Esophagus muscularis mucosa (tissue), 4 donors: ENCODE data around the gene EVL. TPM values are rescaled to one million over a fixed set of nuclear protein-coding genes. Genes with fewer than 3 reads are reported as not detected.

ENCODE experiments used
- DNase-seq: peaks from one replicate; pipeline ENCODE4 v3.0.0-alpha.2; 2017; ENCODE audit errors: extremely low spot score
- H3K27ac ChIP-seq, 4 donors: fragments of 200-600 bp; sonication (generic); replicated peaks in 1 of 4; 1 replicate in 3 of 4; 2 replicates in 1 of 4; pipeline ENCODE4 v1.5.1; 2016 to 2019; ENCODE audit warnings: mild to moderate bottlenecking in 1 of 4
- H3K27me3 ChIP-seq, 4 donors: fragments of 200-600 bp; sonication (generic); one replicate each; pipeline versions ENCODE4 v1.5.1 to v1.6.0; 2016 to 2019
- H3K36me3 ChIP-seq, 4 donors: fragments of 200-600 bp; sonication (generic); one replicate each; pipeline ENCODE4 v1.5.1; 2016 to 2019
- H3K4me1 ChIP-seq, 4 donors: fragments of 200-600 bp; sonication (generic); one replicate each; pipeline ENCODE4 v1.5.1; 2016 to 2019
- H3K4me3 ChIP-seq, 4 donors: fragments of 200-600 bp; sonication (generic); 1 replicate in 2 of 4; 2 replicates in 2 of 4; pipeline ENCODE4 v1.5.1; 2016 to 2019; ENCODE audit warnings: mild to moderate bottlenecking in 4 of 4, moderate library complexity in 1 of 4
- H3K9me3 ChIP-seq, 4 donors: fragments of 200-600 bp; sonication (generic); 1 replicate in 3 of 4; 2 replicates in 1 of 4; pipeline ENCODE4 v1.5.1; 2016 to 2019
- CTCF ChIP-seq, 3 experiments: fragments of 200-600 bp in 2 of 3; fragments of 450-650 bp in 1 of 3; sonication (generic) in 2 of 3; IDR thresholded peaks; one replicate each; pipeline ENCODE4 v1.5.1; 2017 to 2019; ENCODE audit warnings: antibody characterized with exemption in 3 of 3, mild to moderate bottlenecking in 2 of 3, moderate library complexity in 1 of 3
- EP300 ChIP-seq: sonication (generic); formaldehyde crosslinking; IDR thresholded peaks from one replicate; pipeline ENCODE4 v1.6.1; 2017; ENCODE audit warnings: antibody characterized with exemption
- POLR2A ChIP-seq: fragments of 450-650 bp; IDR thresholded peaks from one replicate; pipeline ENCODE4 v1.6.1; 2017; ENCODE audit warnings: antibody characterized with exemption, moderate library complexity, mild to moderate bottlenecking, low read depth
- POLR2AphosphoS5 ChIP-seq, 2 donors: sonication (generic); formaldehyde crosslinking; IDR thresholded peaks; one replicate each; pipeline ENCODE4 v1.6.1; 2017; ENCODE audit warnings: antibody characterized with exemption in 2 of 2
- WGBS: methylation state at CpG from one replicate; pipeline ENCODE4 v1.1.5; 2018; 5-methylcytosine and 5-hydroxymethylcytosine counted together
- intact Hi-C: fragments of 100-400 bp; cut with DNase I; formaldehyde crosslinking; loops from one replicate; pipeline ENCODE4 v1.15.1; 2023
- total RNA-seq, 4 donors: library from RNA; depleted of rRNA; stranded (reverse); fragments of >200 nt; gene quantifications; one replicate each; pipeline versions ENCODE4 v1.1.0 to v1.2.1, GENCODE V29; 2016

EVL gene
- total RNA-seq, 4 donors from 2014 or later: 27.0 to 43.9 (median 37.3) TPM

GRCh38 chr14:100066962-100067361 is 1.7 kb downstream of the EVL start:
- Histone ChIP-seq H3K9me3 (no peaks in the 10 kb centered on the region), H3K4me3 (peak overlapping the region in 1 of 4 donors; percentile 7), H3K27me3 (no peaks in the 10 kb centered on the region), H3K27ac (peak overlapping the region in 1 of 4 donors; percentile 49), H3K4me1 (peaks cover 0 to 16% (median 8%) of the 10 kb centered on the region in 4 donors), H3K36me3 (no peaks in the 10 kb centered on the region)
- no peak for DNase-seq
- 72% methylated on average over 6 of the region's 10 CpGs for WGBS
- intact Hi-C loops: no loop called here
- TF ChIP-seq POLR2AphosphoS5 (IDR thresholded peaks at IDR 0.05) (no peak), EP300 (no peak), CTCF (IDR thresholded peaks at IDR 0.05) (no peak), POLR2A (no peak)

GRCh38 chr14:100067481-100067880 is 2.3 kb downstream of the EVL start:
- H3K36me3 ChIP-seq: no peaks in the 10 kb centered on the region
- intact Hi-C loops: no loop called here
- no peak for TF ChIP-seq POLR2A
- TF ChIP-seq CTCF (IDR thresholded peaks at IDR 0.05): no peak
- TF ChIP-seq POLR2AphosphoS5 (IDR thresholded peaks at IDR 0.05): no peak
- no peak for TF ChIP-seq EP300
- no peaks in the 10 kb centered on the region for H3K9me3 ChIP-seq
- DNase-seq: no peak
- WGBS: 80% methylated on average over 6 of the region's 6 CpGs
- H3K4me1 ChIP-seq: peaks cover 0 to 16% (median 8%) of the 10 kb centered on the region in 4 donors
- H3K4me3 ChIP-seq: no peak overlapping the region
- peak overlapping the region in 1 of 4 donors; percentile 49 for H3K27ac ChIP-seq
- H3K27me3 ChIP-seq: no peaks in the 10 kb centered on the region

GRCh38 chr14:100067971-100068959 is 3.0 kb downstream of the EVL start:
- Histone ChIP-seq H3K27ac (peak overlapping the region in 2 of 4 donors; percentile 4 to 49), H3K4me1 (peaks cover 0 to 16% (median 8%) of the 10 kb centered on the region in 4 donors), H3K27me3 (no peaks in the 10 kb centered on the region), H3K4me3 (peak overlapping the region in 1 of 4 donors; percentile 4), H3K36me3 (no peaks in the 10 kb centered on the region), H3K9me3 (no peaks in the 10 kb centered on the region)
- no peak for DNase-seq
- WGBS: 78% methylated on average over 18 of the region's 18 CpGs
- intact Hi-C loops: no loop called here
- TF ChIP-seq CTCF (IDR thresholded peaks at IDR 0.05): no peak
- no peak for TF ChIP-seq EP300
- TF ChIP-seq POLR2AphosphoS5 (IDR thresholded peaks at IDR 0.05): no peak
- TF ChIP-seq POLR2A: no peak

GRCh38 chr14:100069161-100069800 is 4.1 kb downstream of the EVL start:
- DNase-seq: no peak
- no peaks in the 10 kb centered on the region for H3K27me3 ChIP-seq
- H3K9me3 ChIP-seq: no peaks in the 10 kb centered on the region
- H3K4me1 ChIP-seq: peaks cover 0 to 15% (median 12%) of the 10 kb centered on the region in 4 donors
- TF ChIP-seq POLR2A (no peak), POLR2AphosphoS5 (IDR thresholded peaks at IDR 0.05) (no peak)
- H3K36me3 ChIP-seq: no peaks in the 10 kb centered on the region
- no peak overlapping the region for H3K4me3 ChIP-seq
- no peak overlapping the region for H3K27ac ChIP-seq
- intact Hi-C loops: no loop called here
- 93% methylated on average over 9 of the region's 9 CpGs for WGBS

- TF ChIP-seq CTCF (IDR thresholded peaks at IDR 0.05) (no peak), POLR2A (no peak), POLR2AphosphoS5 (IDR thresholded peaks at IDR 0.05) (no peak), EP300 (no peak)
- Histone ChIP-seq H3K27ac (no peak overlapping the region), H3K4me3 (no peak overlapping the region), H3K36me3 (no peaks in the 10 kb centered on the region), H3K9me3 (no peaks in the 10 kb centered on the region), H3K4me1 (peaks cover 0 to 10% (median 6%) of the 10 kb centered on the region in 4 donors), H3K27me3 (no peaks in the 10 kb centered on the region)
- no peak for DNase-seq
- intact Hi-C loops: no loop called here
- 91% methylated on average over 11 of the region's 11 CpGs for WGBS
Observed at GRCh38 chr14:100070310-100070709, 5.1 kb downstream of the EVL start.
